ENCODE data around the gene MX2. TPM values are rescaled to one million over a fixed set of nuclear protein-coding genes. Genes with fewer than 3 reads are reported as not detected.

Gene MX2
- total and polyA plus RNA-seq, 2 donors (not counting 1 experiment from before 2014, with no cell fraction given) = 51.2 to 64.3 TPM

DNA sequence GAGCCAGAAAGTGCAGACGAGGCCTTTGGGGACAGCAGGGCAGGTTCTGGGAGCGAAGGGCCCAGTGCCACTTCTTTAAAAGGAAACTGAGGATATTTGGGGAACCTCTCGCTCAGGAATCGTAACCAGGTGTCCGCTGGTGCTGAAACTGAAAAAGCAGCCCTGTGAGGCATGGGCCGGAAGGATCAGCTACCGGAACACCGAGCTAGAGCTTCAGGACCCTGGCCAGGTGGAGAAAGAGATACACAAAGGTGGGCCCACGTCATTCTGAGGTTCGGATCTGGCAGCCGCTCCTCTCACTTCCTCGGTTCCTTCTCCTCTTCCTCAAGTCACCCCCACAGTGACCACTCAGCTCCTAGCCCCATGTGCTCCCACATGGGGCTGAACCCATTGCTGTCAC lies 18.1 kb downstream of the MX2 start:
- no peak overlapping the region for H3K4me3 Mint-ChIP-seq
- H3K36me3 ChIP-seq (replicated peaks in 1 of 2; ENCODE audit: control extremely low read depth in 1 of 2, control insufficient read depth in 1 of 2, extremely low read depth in 1 of 2, insufficient read depth in 2 of 2, low read length in 1 of 2) = peaks cover 3 to 65% of the 10 kb centered on the region in 2 experiments
- ATAC-seq (ENCODE audit: low read depth) (no peak), DNase-seq (no peak)
- H4K20me1 ChIP-seq (ENCODE audit: control insufficient read depth, insufficient read depth, low read length, poor library complexity, severe bottlenecking) = peaks cover 16% of the 10 kb centered on the region
- intact Hi-C loops (cut with micrococcal nuclease) = no loop called here
- CTCF ChIA-PET = interaction anchor here (1.0 to 2.5 kb wide), 3 partner anchors 11 to 210 kb away, joined by 3 to 10 read pairs (median 5); no protein-coding TSS in a partner anchor
- H3K27me3 Mint-ChIP-seq = no peaks in the 10 kb centered on the region
- H3K79me2 ChIP-seq (ENCODE audit: control insufficient read depth, insufficient read depth, low read length) = peaks cover 17% of the 10 kb centered on the region
- no peak overlapping the region for H3K4me2 ChIP-seq (replicated peaks; ENCODE audit: low read depth, low read length, poor library complexity, severe bottlenecking)
- H3K4me1 Mint-ChIP-seq = peaks cover 1% of the 10 kb centered on the region
- no peak overlapping the region for H3K27ac Mint-ChIP-seq
- no peak overlapping the region for H3K27ac ChIP-seq (ENCODE audit: low read length in 2 of 2)
- H3K9me3 ChIP-seq (ENCODE audit: control extremely low read depth in 1 of 3, control insufficient read depth in 2 of 3, insufficient read depth in 1 of 3, low read length in 2 of 3) = peaks cover 0 to 12% (median 0%) of the 10 kb centered on the region in 3 donors
- H2AFZ ChIP-seq (ENCODE audit: insufficient read depth, low read depth, low read length, poor library complexity, severe bottlenecking) = no peak overlapping the region
- no peaks in the 10 kb centered on the region for H3K9me3 Mint-ChIP-seq (ENCODE audit: insufficient read depth)
- POLR2A ChIA-PET = no interaction called here
- WGBS (ENCODE audit: insufficient coverage) = 99% methylated on average over 12 of the region's 12 CpGs
- no peaks in the 10 kb centered on the region for H3K4me1 ChIP-seq (ENCODE audit: control insufficient read depth in 2 of 2, insufficient read depth in 2 of 2, low read length in 2 of 2)
- H3K27me3 ChIP-seq (replicated peaks in 1 of 4; ENCODE audit: control extremely low read depth in 1 of 4, control insufficient read depth in 3 of 4, insufficient read depth in 4 of 4, low read length in 3 of 4) = no peaks in the 10 kb centered on the region
- TF ChIP-seq EZH2 (IDR thresholded peaks at IDR 0.05; ENCODE audit: borderline replicate concordance, insufficient read depth, low read depth, low read length, poor library complexity, severe bottlenecking) = no peak
- TF ChIP-seq, protein P1, sequence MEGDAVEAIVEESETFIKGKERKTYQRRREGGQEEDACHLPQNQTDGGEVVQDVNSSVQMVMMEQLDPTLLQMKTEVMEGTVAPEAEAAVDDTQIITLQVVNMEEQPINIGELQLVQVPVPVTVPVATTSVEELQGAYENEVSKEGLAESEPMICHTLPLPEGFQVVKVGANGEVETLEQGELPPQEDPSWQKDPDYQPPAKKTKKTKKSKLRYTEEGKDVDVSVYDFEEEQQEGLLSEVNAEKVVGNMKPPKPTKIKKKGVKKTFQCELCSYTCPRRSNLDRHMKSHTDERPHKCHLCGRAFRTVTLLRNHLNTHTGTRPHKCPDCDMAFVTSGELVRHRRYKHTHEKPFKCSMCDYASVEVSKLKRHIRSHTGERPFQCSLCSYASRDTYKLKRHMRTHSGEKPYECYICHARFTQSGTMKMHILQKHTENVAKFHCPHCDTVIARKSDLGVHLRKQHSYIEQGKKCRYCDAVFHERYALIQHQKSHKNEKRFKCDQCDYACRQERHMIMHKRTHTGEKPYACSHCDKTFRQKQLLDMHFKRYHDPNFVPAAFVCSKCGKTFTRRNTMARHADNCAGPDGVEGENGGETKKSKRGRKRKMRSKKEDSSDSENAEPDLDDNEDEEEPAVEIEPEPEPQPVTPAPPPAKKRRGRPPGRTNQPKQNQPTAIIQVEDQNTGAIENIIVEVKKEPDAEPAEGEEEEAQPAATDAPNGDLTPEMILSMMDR (IDR thresholded peaks at IDR 0.05) = no peak
- H3K9ac ChIP-seq (ENCODE audit: low read length) = no peak overlapping the region
- no peak overlapping the region for H3K4me3 ChIP-seq (ENCODE audit: control extremely low read depth in 1 of 5, extremely low read depth in 1 of 5, insufficient read depth in 1 of 5, low read depth in 2 of 5, low read length in 4 of 5)

DNA sequence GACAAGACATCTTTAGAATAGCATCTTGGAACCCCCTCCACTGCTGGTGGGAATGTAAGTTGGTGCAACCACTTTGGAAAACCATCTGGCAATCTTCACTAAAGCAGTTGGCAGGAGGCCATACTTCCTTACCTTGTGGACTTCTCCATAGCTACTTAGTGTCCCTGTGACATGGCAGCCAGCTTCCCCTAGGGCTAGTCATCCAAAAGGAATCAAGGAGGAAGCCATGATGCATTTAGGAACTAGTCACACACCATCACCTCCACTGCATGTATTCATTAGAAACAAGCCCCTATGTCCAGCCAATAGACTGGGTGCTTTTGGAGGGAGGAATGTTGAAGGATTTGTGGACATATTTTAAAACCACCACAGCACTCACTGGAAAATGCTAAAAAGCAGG lies 19.9 kb downstream of the MX2 start:
- no peaks in the 10 kb centered on the region for H3K27me3 ChIP-seq (replicated peaks in 1 of 4; ENCODE audit: control extremely low read depth in 1 of 4, control insufficient read depth in 3 of 4, insufficient read depth in 4 of 4, low read length in 3 of 4)
- H3K9me3 ChIP-seq (ENCODE audit: control extremely low read depth in 1 of 3, control insufficient read depth in 2 of 3, insufficient read depth in 1 of 3, low read length in 2 of 3) = peaks cover 0 to 12% (median 0%) of the 10 kb centered on the region in 3 donors
- no peak for DNase-seq
- TF ChIP-seq EZH2 (IDR thresholded peaks at IDR 0.05; ENCODE audit: borderline replicate concordance, insufficient read depth, low read depth, low read length, poor library complexity, severe bottlenecking) = no peak
- no peak overlapping the region for H3K27ac ChIP-seq (ENCODE audit: low read length in 2 of 2)
- no peak overlapping the region for H3K4me3 ChIP-seq (ENCODE audit: control extremely low read depth in 1 of 5, extremely low read depth in 1 of 5, insufficient read depth in 1 of 5, low read depth in 2 of 5, low read length in 4 of 5)
- Mint-ChIP-seq H3K4me3 (no peak overlapping the region), H3K27me3 (no peaks in the 10 kb centered on the region), H3K9me3 (ENCODE audit: insufficient read depth) (no peaks in the 10 kb centered on the region), H3K4me1 (no peaks in the 10 kb centered on the region), H3K27ac (no peak overlapping the region)
- ChIA-PET POLR2A (no interaction called here), CTCF (interaction anchor here (1.3 kb wide), 1 partner anchor 14 kb away, joined by 4 read pairs; no protein-coding TSS in a partner anchor)
- intact Hi-C loops (cut with micrococcal nuclease) = no loop called here
- peaks cover 8% of the 10 kb centered on the region for H3K79me2 ChIP-seq (ENCODE audit: control insufficient read depth, insufficient read depth, low read length)
- no peaks in the 10 kb centered on the region for H3K4me1 ChIP-seq (ENCODE audit: control insufficient read depth in 2 of 2, insufficient read depth in 2 of 2, low read length in 2 of 2)
- H3K9ac ChIP-seq (ENCODE audit: low read length) = no peak overlapping the region
- H3K36me3 ChIP-seq (replicated peaks in 1 of 2; ENCODE audit: control extremely low read depth in 1 of 2, control insufficient read depth in 1 of 2, extremely low read depth in 1 of 2, insufficient read depth in 2 of 2, low read length in 1 of 2) = peaks cover 3 to 60% of the 10 kb centered on the region in 2 experiments
- ATAC-seq (ENCODE audit: low read depth) = no peak
- H2AFZ ChIP-seq (ENCODE audit: insufficient read depth, low read depth, low read length, poor library complexity, severe bottlenecking) = no peak overlapping the region
- H3K4me2 ChIP-seq (replicated peaks; ENCODE audit: low read depth, low read length, poor library complexity, severe bottlenecking) = no peak overlapping the region
- no peaks in the 10 kb centered on the region for H4K20me1 ChIP-seq (ENCODE audit: control insufficient read depth, insufficient read depth, low read length, poor library complexity, severe bottlenecking)

Data from B cell (primary cell).